ENCODE results near the gene KLHL17.
A peak's percentile ranks its signal among the peaks of the same experiment; 100 is the strongest.

Gene KLHL17

DNA sequence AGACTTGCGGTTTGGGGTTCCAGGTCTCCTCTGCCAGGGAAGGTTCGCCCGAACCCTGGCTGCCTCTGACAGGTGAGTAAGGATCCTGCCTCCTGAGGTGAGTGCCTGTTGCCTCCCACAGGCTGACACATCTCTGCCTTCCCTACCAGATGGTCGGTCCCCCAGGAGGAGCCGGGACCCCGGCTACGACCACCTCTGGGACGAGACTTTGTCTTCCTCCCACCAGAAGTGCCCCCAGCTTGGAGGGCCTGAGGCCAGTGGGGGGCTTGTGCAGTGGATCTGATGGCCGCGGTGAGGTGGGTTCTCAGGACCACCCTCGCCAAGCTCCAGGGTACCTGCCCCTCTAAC is 13.9 kb downstream of the KLHL17 start:
- TF ChIP-seq MAX (IDR thresholded peaks at IDR 0.05): no peak
- TF ChIP-seq RAD21 (IDR thresholded peaks at IDR 0.05; ENCODE audit: low read depth): no peak
- no peak for TF ChIP-seq TEAD4 (IDR thresholded peaks at IDR 0.05)
- TF ChIP-seq REST (IDR thresholded peaks at IDR 0.05; ENCODE audit: low read depth): no peak
- TF ChIP-seq FOXM1 (IDR thresholded peaks at IDR 0.05; ENCODE audit: borderline replicate concordance, low read depth): no peak
- TF ChIP-seq ZBTB7A (IDR thresholded peaks at IDR 0.05; ENCODE audit: low read depth): no peak
- no peak for TF ChIP-seq YY1 (IDR thresholded peaks at IDR 0.05; ENCODE audit: low read depth)
- TF ChIP-seq, protein P1, sequence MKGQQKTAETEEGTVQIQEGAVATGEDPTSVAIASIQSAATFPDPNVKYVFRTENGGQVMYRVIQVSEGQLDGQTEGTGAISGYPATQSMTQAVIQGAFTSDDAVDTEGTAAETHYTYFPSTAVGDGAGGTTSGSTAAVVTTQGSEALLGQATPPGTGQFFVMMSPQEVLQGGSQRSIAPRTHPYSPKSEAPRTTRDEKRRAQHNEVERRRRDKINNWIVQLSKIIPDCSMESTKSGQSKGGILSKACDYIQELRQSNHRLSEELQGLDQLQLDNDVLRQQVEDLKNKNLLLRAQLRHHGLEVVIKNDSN (IDR thresholded peaks at IDR 0.05): no peak
- no peak for TF ChIP-seq CEBPB (IDR thresholded peaks at IDR 0.05)
- no peak for TF ChIP-seq NFIC (IDR thresholded peaks at IDR 0.05)
- no peak for TF ChIP-seq TCF12 (IDR thresholded peaks at IDR 0.05; ENCODE audit: low read depth)
- no peak for TF ChIP-seq EP300 (IDR thresholded peaks at IDR 0.05; ENCODE audit: borderline replicate concordance)
- no peak for TF ChIP-seq EGR1 (IDR thresholded peaks at IDR 0.05)
- no peak for TF ChIP-seq CREB1 (IDR thresholded peaks at IDR 0.05; ENCODE audit: low read depth)
- no peak for TF ChIP-seq TAF1 (IDR thresholded peaks at IDR 0.05; ENCODE audit: low read depth)

DNA sequence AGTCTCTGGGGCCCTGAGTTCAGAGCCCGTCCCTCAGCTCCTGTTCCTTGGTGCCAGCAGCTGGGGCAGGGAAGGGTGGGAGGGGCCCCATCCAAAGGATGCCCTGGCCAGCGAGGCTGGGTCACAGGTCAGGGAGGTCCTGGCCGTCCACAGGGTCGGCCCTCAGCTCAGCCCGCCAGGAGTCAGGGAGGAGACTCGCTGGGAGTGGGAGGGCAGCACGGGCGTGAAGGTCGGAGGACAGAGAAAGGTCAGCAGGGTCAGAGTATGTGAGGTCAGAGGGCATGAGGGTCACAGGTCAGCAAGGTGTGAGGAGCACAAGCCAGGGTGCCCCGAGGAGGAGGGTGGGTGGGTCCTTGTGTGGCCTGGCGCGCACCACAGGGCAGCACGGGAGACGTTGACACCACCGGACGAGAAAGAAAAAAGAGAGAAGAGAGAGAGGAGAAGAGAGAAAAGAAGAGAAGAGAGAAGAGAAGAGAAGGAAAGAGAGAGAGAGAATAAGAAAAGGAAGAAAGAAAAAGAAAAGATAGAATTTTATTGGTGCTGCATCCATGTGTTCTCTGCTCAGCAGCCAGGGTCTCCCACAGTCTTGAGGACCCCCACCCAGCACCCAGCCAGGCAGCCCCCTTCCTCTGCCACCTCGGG is 14.4 kb downstream of the KLHL17 start:
- no peak for TF ChIP-seq ZBTB7A (IDR thresholded peaks at IDR 0.05; ENCODE audit: low read depth)
- TF ChIP-seq CREB1 (IDR thresholded peaks at IDR 0.05; ENCODE audit: low read depth): no peak
- TF ChIP-seq FOXM1 (IDR thresholded peaks at IDR 0.05; ENCODE audit: borderline replicate concordance, low read depth): no peak
- no peak for TF ChIP-seq RAD21 (IDR thresholded peaks at IDR 0.05; ENCODE audit: low read depth)
- TF ChIP-seq TEAD4 (IDR thresholded peaks at IDR 0.05): no peak
- TF ChIP-seq EP300 (IDR thresholded peaks at IDR 0.05; ENCODE audit: borderline replicate concordance): no peak
- TF ChIP-seq, protein P1 (IDR thresholded peaks at IDR 0.05): no peak
- TF ChIP-seq NFIC (IDR thresholded peaks at IDR 0.05): no peak

DNA sequence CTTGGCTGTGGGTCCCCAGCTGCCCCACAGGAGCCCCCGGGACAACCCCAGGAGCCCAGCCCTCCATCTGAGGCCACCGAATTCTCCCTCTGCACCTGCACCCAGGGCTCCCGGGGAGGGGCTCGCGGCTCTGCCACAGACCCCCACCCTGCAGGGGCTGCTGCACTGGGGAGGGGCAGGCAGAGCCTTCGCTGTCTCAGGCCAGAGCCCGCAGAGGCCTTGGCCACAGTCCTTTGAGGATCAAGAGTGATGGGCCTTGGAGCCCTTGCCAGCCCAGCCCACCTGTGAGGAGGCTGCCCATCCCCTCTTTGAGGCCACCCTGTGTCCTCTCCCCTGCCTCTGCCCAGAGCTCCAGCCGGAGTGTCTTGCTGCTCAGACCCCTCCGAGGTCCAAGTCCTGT is 15.0 kb downstream of the KLHL17 start:
- no peak for TF ChIP-seq REST (IDR thresholded peaks at IDR 0.05; ENCODE audit: low read depth)
- no peak for TF ChIP-seq FOXM1 (IDR thresholded peaks at IDR 0.05; ENCODE audit: borderline replicate concordance, low read depth)
- no peak for TF ChIP-seq RAD21 (IDR thresholded peaks at IDR 0.05; ENCODE audit: low read depth)
- TF ChIP-seq MAX (IDR thresholded peaks at IDR 0.05): no peak
- TF ChIP-seq EGR1 (IDR thresholded peaks at IDR 0.05): no peak
- TF ChIP-seq, protein P1 (IDR thresholded peaks at IDR 0.05): no peak
- TF ChIP-seq EP300 (IDR thresholded peaks at IDR 0.05; ENCODE audit: borderline replicate concordance): no peak
- no peak for TF ChIP-seq ZBTB7A (IDR thresholded peaks at IDR 0.05; ENCODE audit: low read depth)
- TF ChIP-seq CREB1 (IDR thresholded peaks at IDR 0.05; ENCODE audit: low read depth): no peak

DNA sequence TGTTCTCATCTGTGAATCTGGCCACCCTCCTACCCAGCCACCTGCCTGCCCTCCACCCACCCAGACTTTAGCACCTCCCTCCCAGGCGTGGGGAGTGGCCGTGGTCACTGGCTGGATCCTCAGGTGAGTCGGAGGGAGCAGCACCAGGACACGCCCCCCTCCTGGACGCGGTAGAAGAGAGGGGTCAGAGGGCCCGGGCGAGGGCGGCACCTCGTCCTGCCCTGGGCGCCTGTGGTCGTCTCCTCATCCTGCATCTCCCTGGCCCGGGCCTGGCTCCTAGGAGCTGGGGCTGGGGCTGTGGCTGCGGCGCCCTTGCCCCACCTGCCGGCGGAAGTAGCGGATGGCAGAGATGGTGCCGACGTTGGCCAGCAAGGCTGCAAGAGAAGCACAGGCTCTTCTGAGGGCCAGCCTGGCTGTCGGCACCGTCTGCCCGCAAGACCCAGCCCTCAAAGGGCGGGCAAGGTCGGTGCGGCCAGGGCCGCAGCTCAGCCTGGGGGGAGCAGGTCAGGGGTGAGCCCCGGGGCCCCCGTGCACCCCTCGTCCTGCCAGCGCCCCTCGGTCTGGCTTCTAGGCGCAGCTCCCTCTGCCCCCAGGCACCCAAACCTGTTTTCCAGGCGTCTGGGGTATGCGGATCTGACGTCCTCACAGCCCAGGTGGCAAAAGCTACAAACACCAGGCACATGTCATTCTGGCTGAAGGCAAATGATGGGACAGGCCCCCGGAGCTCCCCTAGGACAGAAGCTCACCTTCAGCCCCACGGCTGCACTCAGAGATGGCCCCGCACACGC is 15.7 kb downstream of the KLHL17 start:
- peak; percentile 40; the same call in 1 of the 2 replicates for TF ChIP-seq RAD21 (IDR thresholded peaks at IDR 0.05; ENCODE audit: low read depth)
- TF ChIP-seq, protein P1 (IDR thresholded peaks at IDR 0.05): no peak
- no peak for TF ChIP-seq TCF12 (IDR thresholded peaks at IDR 0.05; ENCODE audit: low read depth)
- TF ChIP-seq EGR1 (IDR thresholded peaks at IDR 0.05): no peak
- 0 out of 2 replicates have a peak, but pooled peaks have one; percentile 30 for TF ChIP-seq ZBTB7A (IDR thresholded peaks at IDR 0.05; ENCODE audit: low read depth)
- TF ChIP-seq FOXM1 (IDR thresholded peaks at IDR 0.05; ENCODE audit: borderline replicate concordance, low read depth): no peak
- TF ChIP-seq TEAD4 (IDR thresholded peaks at IDR 0.05): no peak

Data from Ishikawa (cell line).